MCF 10A (cell line): ENCODE results near the gene TBATA. TPM values are rescaled to one million over a fixed set of nuclear protein-coding genes. Genes with fewer than 3 reads are reported as not detected.

Experiments
- BruUV-seq: library from RNA; stranded (reverse); fragments of 400-500 nt; replicated peaks from 2 replicates; lab custom pipeline; 2021; lab: Mats Ljungman, UMichigan
- CTCF ChIA-PET: fragments of 300-600 bp; sonication (Branson Sonifier 250); formaldehyde crosslinking; extraction: SDS; loops from one replicate; lab custom pipeline; 2021; ENCODE audit warnings: antibody characterized with exemption, inconsistent platforms; lab: Yijun Ruan, JAX
- POLR2A ChIA-PET: fragments of 300-600, 350-650 bp; sonication (Branson Sonifier 250); formaldehyde crosslinking; extraction: SDS; loops from one replicate; lab custom pipeline; 2020; ENCODE audit warnings: antibody characterized with exemption, inconsistent platforms; lab: Yijun Ruan, JAX
- DNase-seq: peaks from one replicate; pipeline ENCODE4 v3.0.0-alpha.2; 2018; ENCODE audit not compliant: unreplicated experiment
- H3K27ac Mint-ChIP-seq: one replicate; pipeline ENCODE4 v1.8.0; 2022; ENCODE audit warnings: mild to moderate bottlenecking, low read depth, mixed read lengths; ENCODE audit not compliant: unreplicated experiment
- H3K27me3 Mint-ChIP-seq: one replicate; pipeline ENCODE4 v1.8.0; 2022; ENCODE audit warnings: mixed read lengths; ENCODE audit not compliant: insufficient read depth, unreplicated experiment
- H3K36me3 Mint-ChIP-seq: one replicate; pipeline ENCODE4 v1.8.0; 2022; ENCODE audit warnings: mild to moderate bottlenecking, moderate library complexity, mixed read lengths; ENCODE audit not compliant: insufficient read depth, unreplicated experiment
- H3K4me1 Mint-ChIP-seq: one replicate; pipeline ENCODE4 v1.8.0; 2022; ENCODE audit warnings: mixed read lengths; ENCODE audit not compliant: insufficient read depth, unreplicated experiment
- H3K4me3 Mint-ChIP-seq: one replicate; pipeline ENCODE4 v1.8.0; 2022; ENCODE audit warnings: mild to moderate bottlenecking, moderate library complexity, mixed read lengths; ENCODE audit not compliant: unreplicated experiment
- H3K9me3 Mint-ChIP-seq: one replicate; pipeline ENCODE4 v1.8.0; 2022; ENCODE audit warnings: mixed read lengths; ENCODE audit not compliant: unreplicated experiment
- CTCF ChIP-seq: fragments of 200-600 bp; IDR thresholded peaks from one replicate; pipeline ENCODE4 v1.8.0; 2022; ENCODE audit warnings: antibody characterized with exemption, mild to moderate bottlenecking; ENCODE audit not compliant: unreplicated experiment
- intact Hi-C: fragments of 100-400 bp; cut with micrococcal nuclease; formaldehyde crosslinking; loops from 2 replicates; pipeline ENCODE4 v1.14.1; 2022
- total RNA-seq: library from RNA; stranded (reverse); gene quantifications from 2 replicates; pipeline ENCODE4 v1.2.3, GENCODE V29; 2022

The TBATA gene
- total RNA-seq, 1 experiment from 2014 or later = not detected

- CTCF ChIA-PET = interaction anchor here (0.6 to 1.8 kb wide), 9 partner anchors 27 to 67 kb away, joined by 3 to 6 read pairs (median 3); no protein-coding TSS in a partner anchor
- no peaks in the 10 kb centered on the region for H3K9me3 Mint-ChIP-seq
- BruUV-seq = no TSS peak
- peak within 1 kb of the TSS; percentile 93 for H3K4me3 Mint-ChIP-seq
- intact Hi-C loops = loop anchor here (1.0 to 5.0 kb wide), 3 partner anchors 65 to 397 kb away; partner anchors contain the start of gene UNC5B
- TF ChIP-seq CTCF = peak; percentile 96
- peak; percentile 79 for DNase-seq
- H3K27me3 Mint-ChIP-seq = no peaks in the 10 kb centered on the region
- POLR2A ChIA-PET = interaction anchor here (1.2 to 2.8 kb wide), 9 partner anchors 10 to 429 kb away, joined by 4 to 25 read pairs (median 9); partner anchors contain the start of gene EIF4EBP2
- no peaks in the 10 kb centered on the region for H3K36me3 Mint-ChIP-seq
- peaks cover 10% of the 10 kb centered on the region for H3K4me1 Mint-ChIP-seq
- H3K27ac Mint-ChIP-seq = peak within 1 kb of the TSS; percentile 75
Observed at GRCh38 chr10:70815504-70816219, 30.5 kb upstream of the TBATA start, which contains the start of gene SGPL1. SGPL1 (plus strand) TSS chr10:70815948; CDS start chr10:70816854, 906 bp downstream.

DNA sequence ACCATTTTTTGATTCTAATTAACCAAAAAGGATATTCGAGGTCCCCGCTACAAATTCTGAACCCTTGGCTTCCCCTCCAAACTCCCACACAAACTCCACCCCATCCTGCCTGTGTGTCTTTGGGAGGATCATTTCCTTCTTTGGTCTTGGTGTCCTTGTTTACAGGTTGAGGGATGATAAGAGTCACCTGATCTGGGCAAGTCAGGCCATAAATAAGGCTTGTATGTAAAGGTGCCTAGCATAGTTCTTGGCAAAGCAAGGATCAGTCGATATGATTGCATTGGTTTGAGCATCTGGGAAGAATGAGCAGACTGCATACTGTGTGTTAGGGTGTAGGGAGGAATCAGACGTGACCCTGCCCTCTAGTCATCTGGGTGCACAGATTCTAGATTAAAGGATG lies 28.9 kb upstream of the TBATA start:
- no peak overlapping the region for H3K4me3 Mint-ChIP-seq

GRCh38 chr10:70812814-70813213 lies 27.6 kb upstream of the TBATA start:
- Mint-ChIP-seq H3K9me3 (no peaks in the 10 kb centered on the region), H3K27ac (no peak overlapping the region), H3K4me3 (no peak overlapping the region), H3K27me3 (no peaks in the 10 kb centered on the region), H3K4me1 (peaks cover 5% of the 10 kb centered on the region), H3K36me3 (no peaks in the 10 kb centered on the region)
- ChIA-PET CTCF (interaction anchor here (1.6 kb wide), 1 partner anchor 264 kb away, joined by 3 read pairs; no protein-coding TSS in a partner anchor), POLR2A (interaction anchor here (1.6 kb wide), 1 partner anchor 9 kb away, joined by 8 read pairs; no protein-coding TSS in a partner anchor)
- TF ChIP-seq CTCF = no peak
- DNase-seq = no peak
- intact Hi-C loops = no loop called here
- BruUV-seq = no TSS peak

More for the DNA sequence above, 28.9 kb upstream of the TBATA start:
- POLR2A ChIA-PET = interaction anchor here (1.6 kb wide), 1 partner anchor 10 kb away, joined by 8 read pairs; no protein-coding TSS in a partner anchor
- intact Hi-C loops = no loop called here
- CTCF ChIA-PET = interaction anchor here (0.6 to 1.2 kb wide), 3 partner anchors 55 to 340 kb away, joined by 3 to 5 read pairs (median 3); no protein-coding TSS in a partner anchor
- Mint-ChIP-seq H3K9me3 (no peaks in the 10 kb centered on the region), H3K27ac (no peak overlapping the region), H3K4me1 (peaks cover 10% of the 10 kb centered on the region), H3K36me3 (no peaks in the 10 kb centered on the region), H3K27me3 (no peaks in the 10 kb centered on the region)
- BruUV-seq = no TSS peak
- no peak for DNase-seq
- no peak for TF ChIP-seq CTCF

- Mint-ChIP-seq H3K36me3 (no peaks in the 10 kb centered on the region), H3K27ac (no peak overlapping the region), H3K27me3 (no peaks in the 10 kb centered on the region), H3K4me1 (no peaks in the 10 kb centered on the region), H3K9me3 (no peaks in the 10 kb centered on the region), H3K4me3 (no peak overlapping the region)
- no peak for TF ChIP-seq CTCF
- ChIA-PET CTCF (interaction anchor here (0.6 to 0.8 kb wide), 3 partner anchors 42 to 459 kb away, joined by 3 read pairs; no protein-coding TSS in a partner anchor), POLR2A (no interaction called here)
- BruUV-seq = no TSS peak
- intact Hi-C loops = no loop called here
- DNase-seq = no peak
Observed at GRCh38 chr10:70811881-70812280, 26.7 kb upstream of the TBATA start.
